K562 (cell line): ENCODE measurements around the gene RERG.

Experiments used
- EZH2 ChIP-seq: IDR thresholded peaks from 2 replicates; pipeline ENCODE4 v1.6.1; 2012; ENCODE audit warnings: low read depth, mild to moderate bottlenecking, inconsistent platforms, low read length, borderline replicate concordance
- POLR2AphosphoS5 ChIP-seq: IDR thresholded peaks from 2 replicates; pipeline ENCODE4 v1.6.1; 2011; ENCODE audit warnings: mild to moderate bottlenecking, low read depth, low read length, moderate library complexity; ENCODE audit not compliant: control insufficient read depth, insufficient read depth
- TEAD4 ChIP-seq, 2 experiments: sonication (generic) in 1 of 2; formaldehyde crosslinking in 1 of 2; IDR thresholded peaks; 2 replicates each; pipeline versions ENCODE4 v1.6.1 to v1.8.0; 2012 to 2022; ENCODE audit warnings: borderline replicate concordance in 1 of 2, inconsistent platforms in 1 of 2, low read length in 1 of 2, mild to moderate bottlenecking in 1 of 2, missing genetic modification reagents in 1 of 2
- YY1 ChIP-seq, 3 experiments: IDR thresholded peaks; 2 replicates each; pipeline ENCODE4 v1.6.1; 2011; ENCODE audit warnings: low read length in 2 of 3, mild to moderate bottlenecking in 2 of 3, moderate library complexity in 2 of 3, borderline replicate concordance in 1 of 3, control low read depth in 1 of 3, low read depth in 1 of 3; ENCODE audit not compliant: insufficient read depth in 3 of 3, insufficient replicate concordance in 2 of 3, control insufficient read depth in 1 of 3, insufficient read length in 1 of 3; ENCODE audit errors: extremely low read depth in 1 of 3
- TF ChIP-seq, protein P1 (sequence below), 2 experiments: fragments of 450-650 bp; conservative IDR thresholded peaks; 2 replicates each; pipeline ENCODE4 v1.6.1; 2017; ENCODE audit warnings: mild to moderate bottlenecking in 2 of 2, moderate library complexity in 2 of 2
- TF ChIP-seq, protein P2 (sequence below), 3 experiments: IDR thresholded peaks in 2 of 3; conservative IDR thresholded peaks in 1 of 3; 2 replicates each; pipeline ENCODE4 v1.5.1; 2011 to 2012; ENCODE audit warnings: low read length in 3 of 3, mild to moderate bottlenecking in 3 of 3, control low read depth in 2 of 3, improper control_type of control experiment in 1 of 3, inconsistent platforms in 1 of 3, low read depth in 1 of 3, mixed read lengths in 1 of 3, moderate library complexity in 1 of 3; ENCODE audit not compliant: insufficient read depth in 2 of 3
- TF ChIP-seq, protein P3 (sequence below): sonication (generic); formaldehyde crosslinking; IDR thresholded peaks from 2 replicates; pipeline ENCODE4 v1.8.0; 2023; ENCODE audit warnings: mild to moderate bottlenecking, missing genetic modification reagents
- TF ChIP-seq, protein P4 (sequence below): fragments of 450-650 bp; formaldehyde crosslinking; IDR thresholded peaks from 2 replicates; pipeline ENCODE4 v1.4.0; 2022; ENCODE audit warnings: missing genetic modification characterization

DNA sequence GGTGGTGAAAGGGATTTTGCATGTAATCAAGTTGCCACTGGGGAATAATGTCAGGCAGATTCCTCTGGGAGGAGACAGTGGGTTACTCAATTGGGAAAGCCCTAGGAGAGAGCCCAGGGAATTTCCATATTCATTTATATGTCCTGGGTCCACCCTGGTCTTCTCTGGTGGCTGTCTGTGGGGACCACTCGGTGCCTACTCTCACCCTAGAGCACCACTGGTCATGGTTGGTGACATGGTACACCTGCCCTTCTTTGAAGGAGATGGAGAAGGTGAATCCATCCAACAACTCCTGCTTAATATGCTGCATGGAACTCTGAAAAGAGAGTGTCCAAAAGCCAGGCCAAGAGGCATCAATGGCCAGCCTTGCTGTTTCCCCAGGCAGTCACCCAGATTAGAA, 12.8 kb upstream of the RERG start:
- TF ChIP-seq EZH2 (no peak), TEAD4 (IDR thresholded peaks at IDR 0.05; ENCODE audit: low read length) (no peak), TEAD4 (CRISPR knock-in tag; IDR thresholded peaks at IDR 0.05; ENCODE audit: borderline replicate concordance) (no peak), YY1 (IDR thresholded peaks at IDR 0.05; ENCODE audit: borderline replicate concordance in 1 of 3, control insufficient read depth in 1 of 3, extremely low read depth in 1 of 3, insufficient read depth in 3 of 3, insufficient read length in 1 of 3, insufficient replicate concordance in 2 of 3, low read depth in 1 of 3, low read length in 2 of 3) (no peak), POLR2AphosphoS5 (no peak)
- TF ChIP-seq, protein P1, sequence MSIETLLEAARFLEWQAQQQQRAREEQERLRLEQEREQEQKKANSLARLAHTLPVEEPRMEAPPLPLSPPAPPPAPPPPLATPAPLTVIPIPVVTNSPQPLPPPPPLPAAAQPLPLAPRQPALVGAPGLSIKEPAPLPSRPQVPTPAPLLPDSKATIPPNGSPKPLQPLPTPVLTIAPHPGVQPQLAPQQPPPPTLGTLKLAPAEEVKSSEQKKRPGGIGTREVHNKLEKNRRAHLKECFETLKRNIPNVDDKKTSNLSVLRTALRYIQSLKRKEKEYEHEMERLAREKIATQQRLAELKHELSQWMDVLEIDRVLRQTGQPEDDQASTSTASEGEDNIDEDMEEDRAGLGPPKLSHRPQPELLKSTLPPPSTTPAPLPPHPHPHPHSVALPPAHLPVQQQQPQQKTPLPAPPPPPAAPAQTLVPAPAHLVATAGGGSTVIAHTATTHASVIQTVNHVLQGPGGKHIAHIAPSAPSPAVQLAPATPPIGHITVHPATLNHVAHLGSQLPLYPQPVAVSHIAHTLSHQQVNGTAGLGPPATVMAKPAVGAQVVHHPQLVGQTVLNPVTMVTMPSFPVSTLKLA (conservative IDR thresholded peaks at IDR 0.05) = no peak
- TF ChIP-seq, protein P2, sequence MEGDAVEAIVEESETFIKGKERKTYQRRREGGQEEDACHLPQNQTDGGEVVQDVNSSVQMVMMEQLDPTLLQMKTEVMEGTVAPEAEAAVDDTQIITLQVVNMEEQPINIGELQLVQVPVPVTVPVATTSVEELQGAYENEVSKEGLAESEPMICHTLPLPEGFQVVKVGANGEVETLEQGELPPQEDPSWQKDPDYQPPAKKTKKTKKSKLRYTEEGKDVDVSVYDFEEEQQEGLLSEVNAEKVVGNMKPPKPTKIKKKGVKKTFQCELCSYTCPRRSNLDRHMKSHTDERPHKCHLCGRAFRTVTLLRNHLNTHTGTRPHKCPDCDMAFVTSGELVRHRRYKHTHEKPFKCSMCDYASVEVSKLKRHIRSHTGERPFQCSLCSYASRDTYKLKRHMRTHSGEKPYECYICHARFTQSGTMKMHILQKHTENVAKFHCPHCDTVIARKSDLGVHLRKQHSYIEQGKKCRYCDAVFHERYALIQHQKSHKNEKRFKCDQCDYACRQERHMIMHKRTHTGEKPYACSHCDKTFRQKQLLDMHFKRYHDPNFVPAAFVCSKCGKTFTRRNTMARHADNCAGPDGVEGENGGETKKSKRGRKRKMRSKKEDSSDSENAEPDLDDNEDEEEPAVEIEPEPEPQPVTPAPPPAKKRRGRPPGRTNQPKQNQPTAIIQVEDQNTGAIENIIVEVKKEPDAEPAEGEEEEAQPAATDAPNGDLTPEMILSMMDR (IDR thresholded peaks at IDR 0.05 in 2 of 3, conservative IDR thresholded peaks at IDR 0.05 in 1 of 3; ENCODE audit: insufficient read depth in 2 of 3, low read depth in 1 of 3, low read length in 3 of 3) = no peak
- TF ChIP-seq, protein P3, sequence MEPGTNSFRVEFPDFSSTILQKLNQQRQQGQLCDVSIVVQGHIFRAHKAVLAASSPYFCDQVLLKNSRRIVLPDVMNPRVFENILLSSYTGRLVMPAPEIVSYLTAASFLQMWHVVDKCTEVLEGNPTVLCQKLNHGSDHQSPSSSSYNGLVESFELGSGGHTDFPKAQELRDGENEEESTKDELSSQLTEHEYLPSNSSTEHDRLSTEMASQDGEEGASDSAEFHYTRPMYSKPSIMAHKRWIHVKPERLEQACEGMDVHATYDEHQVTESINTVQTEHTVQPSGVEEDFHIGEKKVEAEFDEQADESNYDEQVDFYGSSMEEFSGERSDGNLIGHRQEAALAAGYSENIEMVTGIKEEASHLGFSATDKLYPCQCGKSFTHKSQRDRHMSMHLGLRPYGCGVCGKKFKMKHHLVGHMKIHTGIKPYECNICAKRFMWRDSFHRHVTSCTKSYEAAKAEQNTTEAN (CRISPR knock-in tag) = no peak
- TF ChIP-seq, protein P4, sequence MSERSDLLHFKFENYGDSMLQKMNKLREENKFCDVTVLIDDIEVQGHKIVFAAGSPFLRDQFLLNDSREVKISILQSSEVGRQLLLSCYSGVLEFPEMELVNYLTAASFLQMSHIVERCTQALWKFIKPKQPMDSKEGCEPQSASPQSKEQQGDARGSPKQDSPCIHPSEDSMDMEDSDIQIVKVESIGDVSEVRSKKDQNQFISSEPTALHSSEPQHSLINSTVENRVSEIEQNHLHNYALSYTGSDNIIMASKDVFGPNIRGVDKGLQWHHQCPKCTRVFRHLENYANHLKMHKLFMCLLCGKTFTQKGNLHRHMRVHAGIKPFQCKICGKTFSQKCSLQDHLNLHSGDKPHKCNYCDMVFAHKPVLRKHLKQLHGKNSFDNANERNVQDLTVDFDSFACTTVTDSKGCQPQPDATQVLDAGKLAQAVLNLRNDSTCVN (CRISPR knock-in tag) = no peak
